Loucy (cell line): Measurements from ENCODE around the gene CEACAM16.

Experiments
- H2AFZ ChIP-seq: fragments of 200-600 bp; sonication (generic); 2 replicates; pipeline ENCODE4 v1.6.0; 2016; ENCODE audit warnings: antibody characterized with exemption, mild to moderate bottlenecking, low read length, moderate library complexity
- H3F3A ChIP-seq: fragments of 200-600 bp; 2 replicates; pipeline ENCODE4 v1.6.0; 2016; ENCODE audit warnings: antibody characterized with exemption, low read depth, mild to moderate bottlenecking
- H3K27me3 ChIP-seq: fragments of 200-600 bp; sonication (generic); 2 replicates; pipeline ENCODE4 v1.6.1; 2014; ENCODE audit warnings: low read length, mild to moderate bottlenecking; ENCODE audit not compliant: insufficient read depth, poor library complexity, severe bottlenecking
- H3K36me3 ChIP-seq: fragments of 200-600 bp; sonication (generic); 2 replicates; pipeline ENCODE4 v1.6.1; 2016; ENCODE audit warnings: low read length; ENCODE audit not compliant: insufficient read depth
- H3K4me1 ChIP-seq: fragments of 200-600 bp; sonication (generic); 2 replicates; pipeline ENCODE4 v1.5.1; 2014; ENCODE audit warnings: low read length, mild to moderate bottlenecking; ENCODE audit not compliant: insufficient read depth, poor library complexity, severe bottlenecking
- H3K4me2 ChIP-seq: fragments of 200-600 bp; sonication (generic); 2 replicates; pipeline ENCODE4 v1.6.0; 2014; ENCODE audit warnings: antibody characterized with exemption, low read length, low read depth, mild to moderate bottlenecking; ENCODE audit not compliant: poor library complexity, severe bottlenecking
- H3K4me3 ChIP-seq: fragments of 200-600 bp; sonication (generic); 2 replicates; pipeline ENCODE4 v1.5.1; 2014; ENCODE audit warnings: low read length, mild to moderate bottlenecking, mixed read lengths; ENCODE audit not compliant: poor library complexity, severe bottlenecking
- H3K79me2 ChIP-seq: fragments of 200-600 bp; sonication (generic); 2 replicates; pipeline ENCODE4 v1.6.1; 2014; ENCODE audit warnings: low read length; ENCODE audit not compliant: insufficient read depth
- H3K9ac ChIP-seq: fragments of 200-600 bp; sonication (generic); 2 replicates; pipeline ENCODE4 v1.6.0; 2014; ENCODE audit warnings: mild to moderate bottlenecking, low read depth, low read length, moderate library complexity; ENCODE audit not compliant: poor library complexity, severe bottlenecking
- H3K9me2 ChIP-seq: fragments of 200-600 bp; sonication (generic); replicated peaks from 2 replicates; pipeline ENCODE4 v1.6.1; 2016; ENCODE audit warnings: low read depth, low read length, mixed read lengths
- H3K9me3 ChIP-seq: fragments of 200-600 bp; sonication (generic); 2 replicates; pipeline ENCODE4 v1.6.1; 2014; ENCODE audit warnings: mild to moderate bottlenecking, antibody characterized with exemption, low read length, low read depth; ENCODE audit not compliant: insufficient read depth
- H4K20me1 ChIP-seq: fragments of 200-600 bp; sonication (generic); 2 replicates; pipeline ENCODE4 v1.6.0; 2014; ENCODE audit warnings: antibody characterized with exemption, low read length, mild to moderate bottlenecking; ENCODE audit not compliant: insufficient read depth, poor library complexity, severe bottlenecking
- EZH2phosphoT487 ChIP-seq: fragments of 200-600 bp; IDR thresholded peaks from 2 replicates; pipeline ENCODE4 v1.6.1; 2018; ENCODE audit warnings: antibody characterized with exemption, mild to moderate bottlenecking, moderate library complexity, borderline replicate concordance
- TF ChIP-seq, protein P1 (sequence below): fragments of 200-600 bp; sonication (generic); conservative IDR thresholded peaks from 2 replicates; pipeline ENCODE4 v1.5.1; 2014; ENCODE audit warnings: mild to moderate bottlenecking, antibody characterized with exemption, low read length

The CEACAM16 gene

DNA sequence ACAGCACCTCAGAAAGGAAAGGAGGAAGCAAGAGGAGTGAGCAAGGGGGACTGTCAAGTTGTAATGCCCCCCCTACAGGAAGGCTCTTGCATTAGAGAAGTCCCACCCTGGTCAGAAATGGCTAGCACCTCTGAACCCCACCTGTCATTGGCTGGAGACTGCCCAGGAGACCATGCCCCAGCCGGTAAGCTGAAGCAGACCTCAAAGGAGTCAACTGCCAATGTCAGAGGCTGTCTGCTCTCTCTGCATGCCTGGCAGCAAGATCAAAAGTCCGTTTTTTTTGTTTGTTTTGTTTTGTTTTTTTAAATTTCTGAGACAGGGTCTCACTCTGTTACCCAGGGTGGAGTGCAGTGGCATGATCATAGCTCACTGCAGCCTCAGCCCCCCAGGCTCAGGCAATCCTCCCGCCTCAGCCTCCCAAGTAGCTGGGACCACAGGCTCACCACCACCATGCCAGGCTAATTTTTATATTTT lies 41.4 kb downstream of the CEACAM16 start:
- Histone ChIP-seq H3K79me2 (no peaks in the 10 kb centered on the region), H3K4me3 (no peak overlapping the region), H3K36me3 (no peaks in the 10 kb centered on the region), H3K4me2 (no peak overlapping the region), H3K9me3 (no peaks in the 10 kb centered on the region), H3K4me1 (peaks cover 4% of the 10 kb centered on the region), H3K9me2 (no peaks in the 10 kb centered on the region), H4K20me1 (no peaks in the 10 kb centered on the region), H2AFZ (no peak overlapping the region), H3K9ac (no peak overlapping the region), H3K27me3 (no peaks in the 10 kb centered on the region), H3F3A (no peaks in the 10 kb centered on the region)
- TF ChIP-seq, protein P1, sequence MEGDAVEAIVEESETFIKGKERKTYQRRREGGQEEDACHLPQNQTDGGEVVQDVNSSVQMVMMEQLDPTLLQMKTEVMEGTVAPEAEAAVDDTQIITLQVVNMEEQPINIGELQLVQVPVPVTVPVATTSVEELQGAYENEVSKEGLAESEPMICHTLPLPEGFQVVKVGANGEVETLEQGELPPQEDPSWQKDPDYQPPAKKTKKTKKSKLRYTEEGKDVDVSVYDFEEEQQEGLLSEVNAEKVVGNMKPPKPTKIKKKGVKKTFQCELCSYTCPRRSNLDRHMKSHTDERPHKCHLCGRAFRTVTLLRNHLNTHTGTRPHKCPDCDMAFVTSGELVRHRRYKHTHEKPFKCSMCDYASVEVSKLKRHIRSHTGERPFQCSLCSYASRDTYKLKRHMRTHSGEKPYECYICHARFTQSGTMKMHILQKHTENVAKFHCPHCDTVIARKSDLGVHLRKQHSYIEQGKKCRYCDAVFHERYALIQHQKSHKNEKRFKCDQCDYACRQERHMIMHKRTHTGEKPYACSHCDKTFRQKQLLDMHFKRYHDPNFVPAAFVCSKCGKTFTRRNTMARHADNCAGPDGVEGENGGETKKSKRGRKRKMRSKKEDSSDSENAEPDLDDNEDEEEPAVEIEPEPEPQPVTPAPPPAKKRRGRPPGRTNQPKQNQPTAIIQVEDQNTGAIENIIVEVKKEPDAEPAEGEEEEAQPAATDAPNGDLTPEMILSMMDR = no peak; the same call in 1 of the 2 replicates
- no peak for TF ChIP-seq EZH2phosphoT487

- Histone ChIP-seq H4K20me1 (no peaks in the 10 kb centered on the region), H3F3A (no peaks in the 10 kb centered on the region), H3K9me3 (no peaks in the 10 kb centered on the region), H3K4me2 (no peak overlapping the region), H3K4me1 (peaks cover 4% of the 10 kb centered on the region), H3K27me3 (no peaks in the 10 kb centered on the region), H3K36me3 (no peaks in the 10 kb centered on the region), H3K9me2 (no peaks in the 10 kb centered on the region), H3K9ac (no peak overlapping the region), H3K79me2 (no peaks in the 10 kb centered on the region), H2AFZ (no peak overlapping the region), H3K4me3 (no peak overlapping the region)
- TF ChIP-seq, protein P1 = no peak
- TF ChIP-seq EZH2phosphoT487 = no peak
These were observed 42.3 kb downstream of the CEACAM16 start for GRCh38 chr19:44741258-44741731.

DNA sequence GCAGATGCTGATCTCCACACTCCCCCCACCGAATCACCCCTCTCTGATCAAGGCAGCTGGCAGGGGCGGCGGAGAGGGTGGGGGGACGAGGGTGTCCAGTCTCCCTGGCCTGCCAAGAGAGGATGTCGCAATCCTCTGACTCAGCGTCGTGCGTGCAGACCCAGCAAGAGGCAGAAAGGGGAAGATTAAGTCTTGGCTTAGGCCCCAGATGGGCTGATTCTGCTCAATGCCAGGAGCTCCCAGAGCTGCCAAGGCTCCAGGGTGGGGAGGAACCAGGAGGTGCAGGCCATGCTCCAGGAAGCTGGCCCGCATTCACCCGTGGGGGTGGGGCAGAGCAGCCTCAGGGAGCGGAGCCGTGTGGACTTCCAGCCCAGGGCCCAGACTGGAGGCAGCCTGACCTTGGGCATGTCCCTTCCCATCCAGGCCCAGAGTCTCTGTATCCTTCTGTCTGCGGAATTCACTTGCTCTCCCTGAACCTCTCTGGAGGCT lies 42.9 kb downstream of the CEACAM16 start:
- TF ChIP-seq EZH2phosphoT487 = no peak
- TF ChIP-seq, protein P1 = no peak
- H3K4me3 ChIP-seq = no peak overlapping the region
- no peaks in the 10 kb centered on the region for H3K27me3 ChIP-seq
- H3K36me3 ChIP-seq = no peaks in the 10 kb centered on the region
- H3K4me1 ChIP-seq = peaks cover 4% of the 10 kb centered on the region
- H3F3A ChIP-seq = no peaks in the 10 kb centered on the region
- H3K9ac ChIP-seq = no peak overlapping the region
- H3K9me3 ChIP-seq = no peaks in the 10 kb centered on the region
- H3K9me2 ChIP-seq = no peaks in the 10 kb centered on the region
- H4K20me1 ChIP-seq = no peaks in the 10 kb centered on the region
- H3K4me2 ChIP-seq = no peak overlapping the region
- no peak overlapping the region for H2AFZ ChIP-seq
- H3K79me2 ChIP-seq = no peaks in the 10 kb centered on the region
